HepG2 (cell line): ENCODE results near the gene TMEM38A. TPM values are rescaled to one million over a fixed set of nuclear protein-coding genes. Genes with fewer than 3 reads are reported as not detected.
A peak's percentile ranks its signal among the peaks of the same experiment; 100 is the strongest.

Experiments used
- ELK4 ChIP-seq: sonication (generic); formaldehyde crosslinking; IDR thresholded peaks from 2 replicates; pipeline ENCODE4 v1.9.0; 2021; ENCODE audit warnings: missing genetic modification reagents, borderline replicate concordance
- LBX2 ChIP-seq: sonication (generic); formaldehyde crosslinking; IDR thresholded peaks from 2 replicates; pipeline ENCODE4 v1.5.0; 2020; ENCODE audit warnings: missing genetic modification reagents, mild to moderate bottlenecking, borderline replicate concordance
- NAIF1 ChIP-seq: sonication (generic); formaldehyde crosslinking; IDR thresholded peaks from 2 replicates; pipeline ENCODE4 v1.5.0; 2020; ENCODE audit warnings: mild to moderate bottlenecking, missing genetic modification reagents, borderline replicate concordance
- NCOR1 ChIP-seq: fragments of 200-600 bp; sonication (generic); IDR thresholded peaks from 2 replicates; pipeline ENCODE4 v1.7.0; 2017; ENCODE audit warnings: antibody characterized with exemption, low read length, borderline replicate concordance
- SP2 ChIP-seq: sonication (generic); formaldehyde crosslinking; IDR thresholded peaks from 2 replicates; pipeline ENCODE4 v1.5.1; 2020; ENCODE audit warnings: mild to moderate bottlenecking, missing genetic modification reagents
- SRSF4 ChIP-seq: fragments of 200-400 bp; formaldehyde crosslinking; IDR thresholded peaks from one replicate; pipeline ENCODE4 v1.6.1; 2018; ENCODE audit warnings: mild to moderate bottlenecking, low read depth, low read length, moderate library complexity; ENCODE audit not compliant: poor library complexity, severe bottlenecking
- XBP1 ChIP-seq: sonication (generic); formaldehyde crosslinking; IDR thresholded peaks from 2 replicates; pipeline ENCODE4 v1.5.0; 2020; ENCODE audit warnings: missing genetic modification reagents
- ZC3H13 ChIP-seq: sonication (generic); formaldehyde crosslinking; IDR thresholded peaks from 2 replicates; pipeline ENCODE4 v1.8.1; 2023; ENCODE audit warnings: mild to moderate bottlenecking, missing genetic modification reagents, moderate library complexity
- ZKSCAN1 ChIP-seq: fragments of 150-350 bp; IDR thresholded peaks from 2 replicates; pipeline ENCODE4 v1.6.1; 2014; ENCODE audit warnings: low read length
- ZNF329 ChIP-seq: sonication (generic); formaldehyde crosslinking; IDR thresholded peaks from 2 replicates; pipeline ENCODE4 v1.9.0; 2021; ENCODE audit warnings: low read depth, mild to moderate bottlenecking, missing genetic modification reagents
- ZNF644 ChIP-seq: IDR thresholded peaks from 2 replicates; pipeline ENCODE4 v1.6.1; 2016; ENCODE audit warnings: low read depth
- polyA plus RNA-seq, 8 experiments: library from polyadenylated mRNA; depleted of rRNA in 3 of 8; stranded (reverse) in 7 of 8; unstranded in 1 of 8; fragments of >200 nt; fragmentation: Illumina TruSeq in 4 of 8; extraction: Trizol in 4 of 8; gene quantifications; 2 replicates each; pipeline versions ENCODE4 v1.2.1 to v1.2.3, GENCODE V29; 2011 to 2016; ENCODE audit warnings: low read depth in 4 of 8, missing spikeins in 1 of 8, mixed read lengths in 1 of 8; ENCODE audit not compliant: insufficient read depth in 1 of 8
- total RNA-seq, 5 experiments: library from RNA; depleted of rRNA; stranded (reverse); fragments of >200 nt; fragmentation: Illumina TruSeq; extraction: Trizol; gene quantifications; 2 replicates each; pipeline ENCODE4 v1.2.3, GENCODE V29; 2016; ENCODE audit warnings: low read depth in 1 of 5
- TF ChIP-seq, protein P1 (sequence below): sonication (generic); formaldehyde crosslinking; IDR thresholded peaks from 2 replicates; pipeline ENCODE4 v1.4.0; 2020; ENCODE audit warnings: mild to moderate bottlenecking, missing genetic modification reagents
- TF ChIP-seq, protein P2 (sequence below): sonication (generic); formaldehyde crosslinking; IDR thresholded peaks from 2 replicates; pipeline ENCODE4 v1.5.0; 2020; ENCODE audit warnings: missing genetic modification reagents
- TF ChIP-seq, protein P3 (sequence below): sonication (generic); formaldehyde crosslinking; IDR thresholded peaks from 2 replicates; pipeline ENCODE4 v1.4.0; 2020; ENCODE audit warnings: missing genetic modification reagents
- TF ChIP-seq, protein P4 (sequence below): sonication (generic); formaldehyde crosslinking; IDR thresholded peaks from 2 replicates; pipeline ENCODE4 v1.5.0; 2020; ENCODE audit warnings: missing genetic modification reagents

TMEM38A gene
- total and polyA plus RNA-seq, 2 of the 13 experiments (the other 11 are each of a cell fraction or from before 2014, with no cell fraction given) = 4.8 to 6.8 TPM

GRCh38 chr19:16659832-16660708, 869 bp upstream of the TMEM38A start, which contains the start of gene SMIM7 (continued):
- TF ChIP-seq, protein P1, sequence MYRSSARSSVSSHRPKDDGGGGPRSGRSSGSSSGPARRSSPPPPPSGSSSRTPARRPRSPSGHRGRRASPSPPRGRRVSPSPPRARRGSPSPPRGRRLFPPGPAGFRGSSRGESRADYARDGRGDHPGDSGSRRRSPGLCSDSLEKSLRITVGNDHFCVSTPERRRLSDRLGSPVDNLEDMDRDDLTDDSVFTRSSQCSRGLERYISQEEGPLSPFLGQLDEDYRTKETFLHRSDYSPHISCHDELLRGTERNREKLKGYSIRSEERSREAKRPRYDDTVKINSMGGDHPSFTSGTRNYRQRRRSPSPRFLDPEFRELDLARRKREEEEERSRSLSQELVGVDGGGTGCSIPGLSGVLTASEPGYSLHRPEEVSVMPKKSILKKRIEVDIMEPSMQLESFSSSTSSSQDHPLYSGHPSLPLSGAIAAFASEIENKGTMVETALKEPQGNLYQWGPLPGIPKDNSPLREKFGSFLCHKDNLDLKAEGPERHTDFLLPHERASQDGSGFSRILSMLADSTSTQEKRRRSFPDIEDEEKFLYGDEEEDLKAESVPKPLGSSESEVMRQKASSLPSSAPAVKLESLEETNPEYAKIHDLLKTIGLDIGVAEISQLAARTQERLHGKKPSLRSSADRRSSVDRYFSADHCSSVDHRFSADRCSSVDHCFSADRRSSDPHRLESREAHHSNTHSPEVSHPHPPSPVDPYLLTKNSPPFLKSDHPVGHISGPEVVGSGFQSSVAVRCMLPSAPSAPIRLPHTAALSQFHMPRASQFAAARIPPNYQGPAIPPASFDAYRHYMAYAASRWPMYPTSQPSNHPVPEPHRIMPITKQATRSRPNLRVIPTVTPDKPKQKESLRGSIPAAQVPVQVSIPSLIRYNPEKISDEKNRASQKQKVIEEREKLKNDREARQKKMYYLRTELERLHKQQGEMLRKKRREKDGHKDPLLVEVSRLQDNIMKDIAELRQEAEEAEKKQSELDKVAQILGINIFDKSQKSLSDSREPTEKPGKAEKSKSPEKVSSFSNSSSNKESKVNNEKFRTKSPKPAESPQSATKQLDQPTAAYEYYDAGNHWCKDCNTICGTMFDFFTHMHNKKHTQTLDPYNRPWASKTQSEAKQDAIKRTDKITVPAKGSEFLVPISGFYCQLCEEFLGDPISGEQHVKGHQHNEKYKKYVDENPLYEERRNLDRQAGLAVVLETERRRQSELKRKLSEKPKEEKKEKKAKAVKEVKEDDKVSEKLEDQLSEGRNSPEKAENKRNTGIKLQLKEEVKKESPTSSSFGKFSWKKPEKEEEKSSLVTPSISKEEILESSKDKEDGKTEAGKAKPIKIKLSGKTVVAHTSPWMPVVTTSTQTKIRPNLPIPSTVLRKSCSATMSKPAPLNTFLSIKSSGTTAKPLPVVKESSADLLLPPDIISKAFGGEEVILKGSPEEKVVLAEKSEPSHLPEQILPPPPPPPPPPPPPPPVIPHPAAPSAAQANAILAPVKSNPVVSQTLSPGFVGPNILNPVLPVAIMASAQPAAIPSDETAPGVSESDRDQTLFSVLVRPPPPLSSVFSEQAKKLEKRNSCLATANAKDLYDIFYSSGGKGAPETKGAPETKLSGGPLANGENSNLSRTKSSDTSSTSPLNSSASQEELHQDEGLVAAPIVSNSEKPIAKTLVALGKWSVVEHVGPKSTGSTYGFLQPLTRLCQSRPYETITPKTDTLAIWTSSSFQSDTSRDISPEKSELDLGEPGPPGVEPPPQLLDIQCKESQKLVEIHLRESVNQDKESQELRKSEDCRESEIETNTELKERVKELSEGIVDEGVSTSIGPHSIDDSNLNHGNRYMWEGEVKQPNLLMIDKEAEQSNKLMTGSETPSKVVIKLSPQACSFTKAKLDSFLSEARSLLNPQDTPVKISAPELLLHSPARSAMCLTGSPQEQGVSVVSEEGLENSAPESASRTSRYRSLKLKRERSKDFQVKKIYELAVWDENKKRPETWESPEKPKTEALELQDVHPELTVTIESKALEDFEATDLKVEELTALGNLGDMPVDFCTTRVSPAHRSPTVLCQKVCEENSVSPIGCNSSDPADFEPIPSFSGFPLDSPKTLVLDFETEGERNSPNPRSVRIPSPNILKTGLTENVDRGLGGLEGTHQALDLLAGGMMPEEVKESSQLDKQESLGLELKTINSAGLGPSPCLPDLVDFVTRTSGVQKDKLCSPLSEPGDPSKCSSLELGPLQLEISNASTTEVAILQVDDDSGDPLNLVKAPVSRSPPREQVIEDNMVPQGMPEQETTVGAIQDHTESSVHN (CRISPR knock-in tag) = no peak; the same call in 1 of the 2 replicates
- TF ChIP-seq XBP1 (CRISPR knock-in tag) = no peak
- TF ChIP-seq, protein P2, sequence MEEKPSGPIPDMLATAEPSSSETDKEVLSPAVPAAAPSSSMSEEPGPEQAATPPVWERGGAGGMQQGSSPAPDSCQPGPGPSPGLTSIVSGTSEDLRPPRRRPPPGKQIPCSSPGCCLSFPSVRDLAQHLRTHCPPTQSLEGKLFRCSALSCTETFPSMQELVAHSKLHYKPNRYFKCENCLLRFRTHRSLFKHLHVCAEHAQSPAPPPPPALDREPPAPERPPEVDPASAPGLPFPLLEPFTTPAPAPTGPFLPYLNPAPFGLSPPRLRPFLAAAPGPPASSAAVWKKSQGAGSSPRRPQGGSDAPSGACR = no peak; the same call in 1 of the 2 replicates
- TF ChIP-seq ZNF644 = no peak
- 0 out of 2 replicates have a peak, but pooled peaks have one; percentile 9 for TF ChIP-seq ZC3H13 (CRISPR knock-in tag)
- no peak for TF ChIP-seq SRSF4
- TF ChIP-seq LBX2 (CRISPR knock-in tag) = no peak
- TF ChIP-seq ELK4 (CRISPR knock-in tag) = no peak; the same call in 1 of the 2 replicates
- TF ChIP-seq, protein P3, sequence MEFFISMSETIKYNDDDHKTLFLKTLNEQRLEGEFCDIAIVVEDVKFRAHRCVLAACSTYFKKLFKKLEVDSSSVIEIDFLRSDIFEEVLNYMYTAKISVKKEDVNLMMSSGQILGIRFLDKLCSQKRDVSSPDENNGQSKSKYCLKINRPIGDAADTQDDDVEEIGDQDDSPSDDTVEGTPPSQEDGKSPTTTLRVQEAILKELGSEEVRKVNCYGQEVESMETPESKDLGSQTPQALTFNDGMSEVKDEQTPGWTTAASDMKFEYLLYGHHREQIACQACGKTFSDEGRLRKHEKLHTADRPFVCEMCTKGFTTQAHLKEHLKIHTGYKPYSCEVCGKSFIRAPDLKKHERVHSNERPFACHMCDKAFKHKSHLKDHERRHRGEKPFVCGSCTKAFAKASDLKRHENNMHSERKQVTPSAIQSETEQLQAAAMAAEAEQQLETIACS = no peak; the same call in 1 of the 2 replicates
- TF ChIP-seq ZKSCAN1 = no peak
- TF ChIP-seq NAIF1 (CRISPR knock-in tag) = peak; percentile 70; the same call in 1 of the 2 replicates
- TF ChIP-seq ZNF329 (CRISPR knock-in tag) = no peak
- TF ChIP-seq, protein P4, sequence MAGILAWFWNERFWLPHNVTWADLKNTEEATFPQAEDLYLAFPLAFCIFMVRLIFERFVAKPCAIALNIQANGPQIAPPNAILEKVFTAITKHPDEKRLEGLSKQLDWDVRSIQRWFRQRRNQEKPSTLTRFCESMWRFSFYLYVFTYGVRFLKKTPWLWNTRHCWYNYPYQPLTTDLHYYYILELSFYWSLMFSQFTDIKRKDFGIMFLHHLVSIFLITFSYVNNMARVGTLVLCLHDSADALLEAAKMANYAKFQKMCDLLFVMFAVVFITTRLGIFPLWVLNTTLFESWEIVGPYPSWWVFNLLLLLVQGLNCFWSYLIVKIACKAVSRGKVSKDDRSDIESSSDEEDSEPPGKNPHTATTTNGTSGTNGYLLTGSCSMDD (CRISPR knock-in tag) = no peak
- peak; percentile 30; the same call in 1 of the 2 replicates for TF ChIP-seq NCOR1
- peak; percentile 99 for TF ChIP-seq SP2 (CRISPR knock-in tag)
